NCI-H774 (cell line): ENCODE results near the gene LAMA3.

Source experiments
- DNase-seq: peaks from one replicate; lab custom pipeline; 2025; lab: John Stamatoyannopoulos, UW

Gene LAMA3

DNA sequence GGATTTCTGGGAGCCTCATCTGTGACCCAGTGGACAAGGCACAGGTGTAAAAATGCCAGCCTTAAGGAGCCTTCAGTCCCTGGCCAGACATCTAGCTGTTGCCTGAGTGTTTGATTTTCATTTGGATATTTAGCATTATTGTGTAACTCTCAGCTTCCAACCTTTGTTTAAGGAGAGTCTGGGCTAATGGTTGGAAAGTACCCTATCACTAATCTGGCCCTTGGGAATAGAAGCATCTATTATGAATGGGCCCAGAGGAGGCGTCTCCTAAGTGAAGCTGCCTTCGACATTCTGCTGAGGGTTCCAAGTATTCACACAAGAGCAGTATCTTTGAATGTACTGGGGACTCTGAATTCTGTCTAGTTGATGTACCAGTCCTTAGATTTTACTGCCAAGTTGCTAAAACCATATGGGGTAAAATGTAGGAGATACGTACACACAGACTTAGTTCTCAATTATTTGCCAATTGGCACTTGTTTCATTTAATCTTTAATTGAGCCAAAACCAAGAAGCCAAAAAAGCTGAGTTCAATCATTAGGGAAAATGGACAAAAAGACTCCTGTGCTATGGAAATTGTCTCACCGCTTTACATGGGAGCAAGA lies 19.3 kb upstream of the LAMA3 start:
- no peak for DNase-seq

DNA sequence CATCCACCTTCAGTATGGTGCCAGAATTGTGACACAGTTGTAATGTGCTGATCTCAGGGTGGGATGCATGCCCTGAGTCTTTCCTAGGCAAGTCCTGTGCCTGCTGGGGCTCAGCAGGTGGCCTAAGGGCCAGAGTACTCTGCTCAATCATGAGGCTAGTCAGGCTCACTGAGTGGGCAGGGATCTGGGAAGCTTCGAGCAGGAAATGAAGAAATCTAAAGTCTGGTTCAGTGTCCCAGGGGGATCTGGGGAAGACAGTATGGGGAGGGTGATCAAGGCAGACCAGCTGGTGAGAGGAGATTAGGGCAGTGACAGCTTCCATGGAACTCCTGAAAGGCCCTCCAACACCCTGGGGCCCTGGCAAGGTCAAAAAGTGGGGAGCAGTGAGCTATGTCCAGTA lies 17.7 kb upstream of the LAMA3 start:
- DNase-seq = no peak

DNA sequence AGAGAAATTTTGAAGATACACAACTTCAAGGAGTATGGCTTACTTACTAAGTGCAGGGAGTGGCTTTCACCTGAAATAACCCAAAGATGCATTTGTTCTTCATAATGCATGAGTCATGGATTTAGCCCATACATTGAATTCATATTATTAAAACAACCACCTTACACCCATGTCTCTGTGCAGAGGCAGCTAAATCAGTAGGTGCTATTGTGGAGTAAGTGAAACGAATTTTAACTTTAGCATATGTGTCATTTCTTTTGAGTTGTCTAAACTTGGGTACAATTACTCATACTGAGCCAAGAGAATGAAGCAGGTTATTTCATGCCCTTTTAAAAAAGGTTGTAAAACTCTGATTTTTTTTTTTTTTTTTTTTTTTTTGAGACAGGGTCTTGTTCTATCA lies 15.5 kb upstream of the LAMA3 start:
- no peak for DNase-seq

DNA sequence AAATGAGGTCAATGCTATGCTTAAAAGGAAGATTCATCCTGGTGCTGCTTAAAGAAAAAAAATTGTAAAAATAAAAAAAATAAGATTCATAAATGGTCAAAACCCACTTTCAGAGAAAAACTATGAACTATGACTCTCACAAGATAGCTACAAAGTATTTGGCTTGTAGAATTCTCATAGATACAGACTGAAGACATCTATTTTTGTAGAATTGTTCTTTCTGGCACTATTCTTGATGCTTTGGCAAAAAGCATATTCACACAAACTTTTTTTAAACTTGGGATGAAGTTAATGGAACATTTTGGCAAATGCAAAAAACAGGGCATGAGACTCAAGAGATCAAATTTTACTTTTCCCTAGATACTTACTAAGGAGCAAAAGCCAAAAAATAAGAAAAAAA lies 14.0 kb upstream of the LAMA3 start:
- DNase-seq = no peak

DNA sequence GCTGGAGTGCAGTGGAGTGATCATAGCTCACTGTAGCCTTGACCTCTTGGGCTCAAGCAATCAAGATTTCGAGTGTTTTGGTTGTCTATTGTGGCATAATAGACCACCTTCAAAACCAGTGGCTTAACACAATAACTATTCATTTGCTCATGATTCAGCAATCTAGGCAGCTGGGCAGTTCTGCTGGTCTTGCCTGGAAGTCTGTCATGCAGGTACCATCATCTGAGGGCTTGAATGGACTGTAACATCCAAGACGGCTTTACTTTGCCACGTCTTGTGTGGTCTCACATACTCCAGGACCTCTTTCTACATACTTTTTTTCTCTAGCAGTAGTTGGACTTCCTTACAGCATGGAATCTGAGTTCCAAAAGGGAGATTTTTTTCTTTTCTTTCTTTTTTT lies 13.4 kb upstream of the LAMA3 start:
- DNase-seq = no peak

DNA sequence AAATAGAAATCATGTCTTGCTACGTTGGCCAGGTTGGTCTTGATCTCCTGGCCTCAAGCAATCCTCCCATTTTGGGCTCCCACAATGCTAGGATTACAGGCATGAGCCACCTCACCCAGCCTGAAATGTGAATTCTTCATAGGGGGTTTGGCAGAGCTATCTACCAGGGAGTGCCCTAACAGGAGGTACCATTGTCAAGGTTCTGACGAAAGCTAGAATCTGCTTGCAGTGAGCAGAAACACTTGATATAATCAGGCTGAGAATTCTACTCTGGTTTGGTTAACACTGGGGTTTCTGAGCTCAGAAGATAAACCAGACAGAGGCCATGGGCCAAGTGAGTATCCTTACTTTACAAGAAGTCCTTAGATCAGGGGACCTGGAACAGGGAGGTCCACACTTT lies 7.2 kb upstream of the LAMA3 start:
- no peak for DNase-seq

DNA sequence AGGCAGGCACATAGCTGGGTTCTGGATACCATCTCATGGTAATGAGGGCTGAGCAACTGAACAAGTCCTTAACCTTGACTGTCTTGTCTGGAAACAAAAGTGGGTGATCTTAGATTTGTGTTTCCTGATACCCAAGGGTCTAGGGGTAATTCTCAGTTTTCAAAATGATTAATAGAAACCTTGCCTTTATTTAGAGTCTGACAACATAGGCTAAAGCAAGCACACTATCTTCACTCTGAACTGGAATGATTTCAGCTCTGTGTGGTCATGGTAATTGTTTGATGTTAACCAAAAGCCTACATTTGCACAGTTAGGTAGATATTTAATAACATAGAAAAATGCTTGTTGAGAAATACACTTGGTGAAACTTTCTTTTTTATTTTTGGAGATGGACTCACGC lies 6.8 kb upstream of the LAMA3 start:
- DNase-seq = no peak

DNA sequence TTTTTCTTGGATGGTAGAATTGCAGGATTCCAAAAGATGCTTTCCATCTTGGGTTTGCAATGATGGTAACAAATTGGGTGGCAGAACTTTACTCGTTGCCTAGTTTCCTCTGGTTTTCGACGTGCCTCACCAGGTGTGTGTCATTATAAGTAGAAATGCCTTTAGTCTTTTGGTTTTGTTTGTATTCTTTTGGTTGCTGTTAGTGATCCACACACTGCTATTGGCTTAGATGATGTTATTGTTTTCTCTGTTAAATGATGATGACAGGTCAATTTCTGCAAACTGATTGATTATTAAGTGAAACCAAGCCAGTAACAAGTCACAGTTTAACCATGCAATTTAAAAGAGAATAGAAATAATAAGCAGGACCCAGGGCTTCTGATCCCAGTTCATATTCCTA lies 6.1 kb upstream of the LAMA3 start:
- DNase-seq = no peak

DNA sequence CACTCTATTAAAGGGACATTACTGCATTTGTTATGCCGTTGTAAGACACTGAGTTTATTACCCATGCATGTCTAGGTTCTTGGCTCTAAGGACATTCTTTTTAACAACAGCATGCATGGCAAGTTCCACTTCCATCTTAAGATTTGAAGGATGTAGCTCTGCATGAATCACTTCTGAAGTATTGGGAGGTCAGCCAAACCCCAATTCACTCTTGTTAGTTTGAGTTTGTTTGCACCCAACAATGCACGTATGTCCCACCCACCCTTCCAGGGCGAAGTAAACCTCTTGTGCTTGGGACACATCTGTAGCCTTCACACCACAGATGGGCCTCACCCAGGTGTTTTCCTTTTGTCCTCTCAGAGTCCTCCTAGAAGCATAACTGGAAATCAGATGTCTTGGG lies 5.6 kb upstream of the LAMA3 start:
- DNase-seq = no peak

DNA sequence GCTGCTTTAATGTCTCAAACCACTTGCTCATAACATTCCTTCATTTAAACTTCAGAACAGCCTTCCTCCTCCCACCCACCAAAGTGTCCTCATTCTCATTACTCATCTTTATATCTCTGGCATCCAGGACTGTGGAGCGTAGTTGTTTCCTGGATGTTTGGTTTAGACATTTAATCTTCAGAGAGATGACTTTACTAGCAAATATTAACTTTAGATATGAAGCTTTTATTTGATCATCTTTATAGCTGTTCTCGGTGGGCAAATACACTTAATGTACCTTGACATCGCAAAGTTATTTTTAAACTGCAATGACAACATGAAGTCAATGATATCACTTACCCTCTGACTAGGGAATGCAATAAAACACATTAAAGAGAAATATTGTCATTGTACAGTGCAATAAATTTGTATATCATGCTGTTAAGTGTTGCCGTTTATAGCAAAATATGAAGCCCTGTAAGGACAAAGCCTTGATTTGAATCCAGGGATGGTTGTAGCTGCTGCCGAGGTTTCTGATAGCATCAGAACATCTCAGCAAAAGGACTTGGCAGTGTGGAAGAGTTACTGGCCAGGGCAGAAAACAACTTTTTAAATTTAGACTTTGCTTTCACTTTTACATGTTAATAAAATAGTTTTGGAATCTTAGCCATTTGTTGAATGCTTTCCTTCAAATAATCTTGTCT lies 4.6 kb upstream of the LAMA3 start:
- no peak for DNase-seq

DNA sequence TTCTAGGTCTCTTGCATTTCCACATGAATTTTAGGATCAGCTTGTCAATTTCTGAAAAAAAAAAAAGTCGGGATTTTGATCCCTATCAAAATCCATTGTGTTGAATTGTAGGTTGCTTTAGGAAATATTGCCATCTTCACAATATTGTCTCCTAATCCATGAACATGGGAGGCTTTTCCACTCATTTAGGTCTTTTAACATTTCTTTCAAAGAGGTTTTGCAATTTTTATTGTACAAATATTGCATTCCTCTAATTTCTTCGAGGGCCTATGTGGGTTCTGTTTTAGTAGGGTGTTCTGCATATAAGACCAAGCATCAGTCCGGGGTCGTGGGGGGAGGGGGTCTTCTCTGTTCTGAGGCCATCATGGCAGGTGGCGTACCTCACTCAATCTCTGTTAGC lies 725 bp upstream of the LAMA3 start:
- no peak for DNase-seq

DNA sequence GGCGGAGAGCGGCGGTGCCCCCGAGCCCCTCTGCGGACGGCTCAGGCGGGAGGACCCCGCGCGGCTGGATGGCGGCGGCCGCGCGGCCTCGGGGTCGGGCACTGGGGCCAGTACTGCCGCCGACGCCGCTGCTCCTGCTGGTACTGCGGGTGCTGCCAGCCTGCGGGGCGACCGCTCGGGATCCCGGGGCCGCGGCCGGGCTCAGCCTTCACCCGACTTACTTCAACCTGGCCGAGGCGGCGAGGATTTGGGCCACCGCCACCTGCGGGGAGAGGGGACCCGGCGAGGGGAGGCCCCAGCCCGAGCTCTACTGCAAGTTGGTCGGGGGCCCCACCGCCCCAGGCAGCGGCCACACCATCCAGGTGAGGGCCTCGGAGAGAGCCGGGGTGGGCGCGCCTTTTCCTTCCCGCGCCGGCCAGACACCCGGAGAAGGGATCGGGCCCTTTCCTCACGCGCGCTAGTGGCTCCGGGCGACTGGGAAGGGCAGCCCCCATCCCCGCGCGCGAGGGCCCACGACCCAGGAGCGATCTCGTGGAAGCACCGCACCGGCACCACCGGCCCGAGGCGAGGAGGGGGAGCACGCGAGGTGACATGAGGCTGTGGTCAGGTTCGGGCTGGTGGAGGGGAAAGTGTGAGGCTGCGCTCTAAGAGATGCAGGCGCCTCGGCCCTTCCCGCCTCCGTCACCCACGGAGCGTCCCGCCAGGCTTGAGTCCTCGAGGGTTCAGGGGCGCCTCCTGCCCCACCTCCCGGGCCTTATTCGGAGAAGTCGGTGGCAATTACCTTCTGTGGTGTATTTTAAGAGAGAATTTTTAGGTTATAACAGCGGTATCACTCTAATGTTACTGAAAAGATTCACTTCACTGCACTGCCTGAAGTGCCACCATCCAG lies 607 bp downstream of the LAMA3 start:
- no peak for DNase-seq

DNA sequence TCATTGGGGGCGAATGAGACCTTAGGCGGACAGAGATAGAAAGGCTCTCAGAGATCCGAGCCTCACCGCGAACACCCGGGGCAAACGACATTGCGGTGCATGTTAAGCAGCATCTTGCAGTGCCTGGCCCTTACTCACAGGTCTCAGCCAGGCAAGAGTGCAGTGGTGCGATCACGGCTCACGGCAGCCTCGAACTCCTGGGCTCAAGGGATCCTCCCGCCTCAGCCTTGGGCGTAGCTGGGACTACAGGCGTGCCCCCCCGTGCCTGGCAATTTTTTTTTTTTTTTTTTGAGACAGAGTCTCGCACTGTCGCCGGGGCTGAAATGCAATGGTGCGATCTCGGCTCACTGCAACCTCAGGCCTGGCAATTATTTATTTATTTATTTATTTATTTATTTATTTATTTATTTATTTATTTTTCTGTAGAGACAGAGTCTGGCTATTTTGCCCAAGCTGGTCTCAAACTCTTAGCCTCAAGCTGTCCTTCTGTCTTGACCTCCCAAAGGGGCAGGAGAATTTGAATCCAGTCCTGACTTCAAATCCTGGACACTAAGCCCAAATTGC lies 1.3 kb downstream of the LAMA3 start:
- DNase-seq = no peak

DNA sequence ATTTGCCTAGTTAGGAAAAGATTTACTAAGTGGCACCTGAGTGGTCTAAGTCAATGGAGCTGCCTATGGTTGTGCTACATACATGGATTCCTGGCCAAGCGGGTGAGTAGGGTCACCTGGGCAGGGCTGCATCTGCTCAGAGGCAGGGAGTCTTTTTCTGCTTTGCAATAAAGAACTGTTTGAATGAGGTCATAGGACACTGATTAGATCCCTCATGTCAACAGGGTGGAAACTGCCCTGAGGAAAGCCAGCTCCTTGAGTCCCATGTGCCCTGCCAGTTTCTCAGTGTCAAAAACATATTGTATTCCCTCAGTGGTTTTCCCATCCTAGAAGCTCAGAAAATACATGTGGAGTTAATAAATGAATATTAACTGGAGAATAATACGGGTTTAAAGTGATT lies 4.6 kb downstream of the LAMA3 start:
- no peak for DNase-seq

DNA sequence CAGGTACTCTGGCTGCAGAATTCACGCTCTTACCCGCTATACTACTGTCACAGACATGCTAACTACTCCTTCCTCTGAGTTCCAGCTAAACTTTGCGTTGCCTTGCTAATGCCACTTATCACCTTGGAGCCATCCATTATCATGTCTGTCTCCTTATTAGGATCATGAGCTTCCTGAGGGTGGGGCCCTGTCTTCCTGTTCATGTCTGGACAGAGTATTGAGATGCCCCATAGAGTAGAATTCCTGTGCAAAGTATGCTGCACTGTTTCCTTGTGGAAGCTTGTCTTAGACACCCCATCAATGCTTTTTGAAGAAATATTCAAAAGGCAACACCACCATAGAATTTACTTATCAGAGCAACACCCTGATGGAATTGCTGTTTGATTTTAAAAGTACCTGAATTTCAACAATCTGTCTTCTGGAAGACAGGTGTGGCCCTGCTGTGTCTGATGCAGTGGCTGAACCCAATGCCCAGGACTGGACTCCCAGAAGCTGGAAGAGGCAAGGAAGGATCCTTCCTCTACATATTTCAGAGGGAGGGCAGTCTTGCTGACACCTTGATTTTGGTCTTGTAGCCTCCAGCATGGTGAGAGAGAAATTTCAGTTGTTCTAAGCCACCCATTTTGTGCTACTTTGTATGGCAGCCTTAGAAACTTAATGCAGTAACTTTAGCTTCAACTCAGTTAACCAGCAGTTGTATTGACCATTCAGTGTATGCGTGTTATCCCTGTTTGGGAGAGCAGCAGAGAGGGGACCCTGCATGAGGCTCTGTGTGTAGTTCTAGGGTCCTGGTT lies 5.6 kb downstream of the LAMA3 start:
- DNase-seq = no peak

DNA sequence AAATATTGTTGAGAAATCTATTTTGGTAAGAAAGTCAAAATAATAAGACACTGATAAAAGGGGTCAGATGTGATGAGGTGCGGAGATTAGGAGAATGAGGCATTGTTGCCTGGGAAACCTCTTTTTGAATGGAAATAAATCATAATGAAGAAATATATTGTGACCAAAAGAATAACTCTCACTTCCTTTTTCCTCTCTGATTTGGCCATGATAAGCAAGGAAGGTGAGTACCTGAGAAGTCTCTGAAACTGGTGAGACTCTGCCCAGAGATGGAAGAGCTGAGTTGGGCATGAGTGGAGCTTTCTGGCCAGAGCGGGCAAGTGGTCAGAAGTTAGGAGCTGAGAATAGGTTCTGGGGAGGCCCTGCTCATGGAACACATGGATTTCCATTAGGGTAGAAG lies 11.8 kb downstream of the LAMA3 start:
- no peak for DNase-seq

DNA sequence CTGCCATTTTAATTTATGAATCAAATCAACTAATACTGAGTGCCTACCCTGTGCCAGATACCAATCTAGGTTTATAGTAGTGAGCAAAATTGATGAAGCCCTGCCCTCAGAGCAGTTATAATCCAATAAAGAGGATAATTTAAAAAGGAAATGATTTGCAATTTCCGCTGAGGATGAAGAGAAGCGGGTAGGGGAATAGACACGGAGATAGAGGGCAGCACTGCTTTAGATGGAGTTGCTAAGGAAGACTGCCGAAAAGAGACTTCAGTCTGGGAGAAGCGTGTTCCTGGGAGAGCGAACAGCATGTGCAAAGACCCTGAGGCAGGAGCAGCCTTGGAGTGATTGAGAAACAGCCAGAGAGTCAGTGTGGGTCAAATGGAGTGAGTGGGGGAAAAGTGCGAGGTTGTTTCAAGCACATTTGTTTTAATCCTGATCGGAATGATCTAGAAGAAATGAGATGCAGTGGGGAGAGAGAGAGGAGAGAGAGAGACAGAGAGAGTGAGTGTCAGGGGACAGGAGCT lies 12.4 kb downstream of the LAMA3 start:
- no peak for DNase-seq

DNA sequence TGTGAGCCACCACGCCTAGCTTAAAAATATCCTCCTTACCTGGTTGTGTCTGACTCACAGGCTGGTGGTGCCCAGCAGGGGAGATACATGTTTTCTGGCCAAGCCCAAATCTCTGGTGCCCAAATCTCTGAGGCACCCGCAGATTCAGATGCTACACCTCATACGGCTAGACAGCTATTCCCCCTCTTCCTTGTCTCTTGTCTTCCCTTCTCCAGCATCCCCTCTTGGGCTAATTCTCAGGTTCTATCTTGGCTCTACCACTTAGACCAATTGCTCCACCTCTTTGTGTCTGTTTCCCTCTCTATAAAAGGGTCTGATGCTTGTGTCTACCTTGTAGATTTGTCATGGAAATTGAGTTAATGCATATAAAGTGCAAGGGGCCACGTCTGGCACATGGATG lies 13.4 kb downstream of the LAMA3 start:
- no peak for DNase-seq

DNA sequence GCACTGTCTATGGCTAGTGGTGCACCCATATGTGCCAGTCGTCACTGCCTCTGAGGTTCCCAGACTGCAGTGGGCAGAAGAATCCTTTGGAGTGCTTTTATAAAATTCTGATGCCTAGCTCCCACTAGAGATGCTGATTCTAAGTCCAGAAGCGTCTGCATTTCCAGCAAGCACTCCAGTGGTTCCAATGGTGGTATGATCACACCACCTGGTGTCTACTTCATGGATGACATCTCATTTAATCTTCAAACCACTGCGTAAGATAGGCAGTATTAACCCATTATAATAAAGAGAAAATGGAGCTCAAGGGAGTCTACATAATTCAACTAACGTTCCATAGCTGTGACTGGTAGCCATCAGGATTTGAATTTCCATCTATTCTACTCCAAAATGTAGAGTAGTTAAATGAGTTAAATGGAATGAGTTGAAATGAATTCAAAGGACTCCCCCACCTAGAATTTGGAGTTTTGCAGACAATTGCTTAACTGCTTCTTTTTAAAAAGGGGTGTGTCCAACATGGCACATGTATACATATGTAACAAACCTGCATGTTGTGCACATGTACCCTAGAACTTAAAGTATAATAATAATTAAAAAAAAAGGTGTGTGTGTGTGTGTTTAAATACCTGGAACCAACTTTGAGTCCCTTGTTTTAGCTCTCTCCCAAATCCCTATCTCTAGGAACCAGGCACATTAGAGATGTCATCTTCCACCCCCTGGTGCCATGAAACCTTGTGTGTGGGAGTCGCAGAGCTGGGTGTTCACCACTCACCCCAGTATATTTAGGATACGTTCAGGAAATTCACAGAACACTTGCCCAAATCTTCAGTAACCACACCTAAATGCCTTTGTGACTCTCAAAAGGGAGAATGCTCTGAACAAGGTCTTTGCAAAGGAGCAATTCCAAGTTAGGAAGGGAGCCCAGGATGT lies 14.1 kb downstream of the LAMA3 start:
- peak; percentile 5 for DNase-seq

DNA sequence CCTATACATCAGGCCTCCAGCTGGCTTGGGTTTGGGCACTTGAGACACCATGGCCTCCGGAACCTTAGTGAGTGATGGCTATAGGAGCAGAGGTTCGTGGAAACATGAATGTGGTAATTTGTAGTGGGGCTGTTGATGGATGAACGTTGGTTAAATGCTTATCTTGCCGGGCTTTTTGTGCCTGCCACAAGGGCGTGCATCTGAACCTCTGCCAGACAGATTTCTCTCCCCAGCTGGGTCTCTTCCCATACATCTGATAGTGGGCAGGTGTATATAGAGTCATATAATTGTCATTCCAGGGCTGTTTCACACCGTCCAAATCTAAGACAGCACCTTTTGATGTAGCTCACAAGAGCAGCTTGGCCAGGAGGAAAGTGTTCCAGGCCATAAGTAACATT lies 14.7 kb downstream of the LAMA3 start:
- no peak for DNase-seq

DNA sequence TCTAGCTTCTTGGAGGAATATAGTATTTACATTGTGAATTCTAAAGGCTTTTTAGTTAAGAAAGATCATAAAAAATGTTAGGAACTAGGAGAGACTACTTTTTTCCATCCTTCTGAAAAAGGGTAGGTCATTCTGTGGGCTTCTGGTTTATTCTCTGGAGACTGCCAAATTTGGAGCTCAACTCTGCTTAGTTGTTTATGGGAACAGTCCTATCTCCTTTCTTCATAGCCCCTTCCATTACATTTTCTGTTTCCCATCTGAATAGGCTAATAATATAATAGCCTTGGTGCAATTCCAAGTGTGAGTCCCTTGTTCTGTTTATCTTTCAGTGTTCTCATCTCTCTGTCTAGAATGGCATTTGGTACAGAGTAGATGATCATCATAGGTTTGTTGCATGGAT lies 15.6 kb downstream of the LAMA3 start:
- DNase-seq = no peak
